GM12874 (cell line): Measurements from ENCODE around the gene ZC3H4.

Experiments
- TF ChIP-seq, protein P1 (sequence below): IDR thresholded peaks from 2 replicates; pipeline ENCODE4 v1.5.1; 2011; ENCODE audit warnings: low read depth, mild to moderate bottlenecking, control low read depth, low read length, moderate library complexity; ENCODE audit not compliant: insufficient read depth

ZC3H4 gene

GRCh38 chr19:47018923-47019322 lies 94.7 kb downstream of the ZC3H4 start:
- TF ChIP-seq, protein P1, sequence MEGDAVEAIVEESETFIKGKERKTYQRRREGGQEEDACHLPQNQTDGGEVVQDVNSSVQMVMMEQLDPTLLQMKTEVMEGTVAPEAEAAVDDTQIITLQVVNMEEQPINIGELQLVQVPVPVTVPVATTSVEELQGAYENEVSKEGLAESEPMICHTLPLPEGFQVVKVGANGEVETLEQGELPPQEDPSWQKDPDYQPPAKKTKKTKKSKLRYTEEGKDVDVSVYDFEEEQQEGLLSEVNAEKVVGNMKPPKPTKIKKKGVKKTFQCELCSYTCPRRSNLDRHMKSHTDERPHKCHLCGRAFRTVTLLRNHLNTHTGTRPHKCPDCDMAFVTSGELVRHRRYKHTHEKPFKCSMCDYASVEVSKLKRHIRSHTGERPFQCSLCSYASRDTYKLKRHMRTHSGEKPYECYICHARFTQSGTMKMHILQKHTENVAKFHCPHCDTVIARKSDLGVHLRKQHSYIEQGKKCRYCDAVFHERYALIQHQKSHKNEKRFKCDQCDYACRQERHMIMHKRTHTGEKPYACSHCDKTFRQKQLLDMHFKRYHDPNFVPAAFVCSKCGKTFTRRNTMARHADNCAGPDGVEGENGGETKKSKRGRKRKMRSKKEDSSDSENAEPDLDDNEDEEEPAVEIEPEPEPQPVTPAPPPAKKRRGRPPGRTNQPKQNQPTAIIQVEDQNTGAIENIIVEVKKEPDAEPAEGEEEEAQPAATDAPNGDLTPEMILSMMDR = no peak
